GM21390 (cell line): ENCODE measurements around the gene ULK4.

Experiments used
- ATAC-seq: cut with Tn5 transposase; IDR thresholded peaks from one replicate; pipeline ENCODE4 v1.9.1; 2021; ENCODE audit not compliant: unreplicated experiment

The ULK4 gene

GRCh38 chr3:41239587-41239986, 722.3 kb downstream of the ULK4 start:
- no peak for ATAC-seq

GRCh38 chr3:41237907-41238306, 724.0 kb downstream of the ULK4 start:
- no peak for ATAC-seq

GRCh38 chr3:41236228-41236627, 725.7 kb downstream of the ULK4 start:
- ATAC-seq = no peak

- no peak for ATAC-seq
These were observed 726.8 kb downstream of the ULK4 start for GRCh38 chr3:41234823-41235721.

- no peak for ATAC-seq
These were observed 737.6 kb downstream of the ULK4 start for GRCh38 chr3:41224120-41224806.

GRCh38 chr3:41223691-41224090, 738.2 kb downstream of the ULK4 start:
- ATAC-seq = no peak

GRCh38 chr3:41223078-41223477, 738.8 kb downstream of the ULK4 start:
- no peak for ATAC-seq

DNA sequence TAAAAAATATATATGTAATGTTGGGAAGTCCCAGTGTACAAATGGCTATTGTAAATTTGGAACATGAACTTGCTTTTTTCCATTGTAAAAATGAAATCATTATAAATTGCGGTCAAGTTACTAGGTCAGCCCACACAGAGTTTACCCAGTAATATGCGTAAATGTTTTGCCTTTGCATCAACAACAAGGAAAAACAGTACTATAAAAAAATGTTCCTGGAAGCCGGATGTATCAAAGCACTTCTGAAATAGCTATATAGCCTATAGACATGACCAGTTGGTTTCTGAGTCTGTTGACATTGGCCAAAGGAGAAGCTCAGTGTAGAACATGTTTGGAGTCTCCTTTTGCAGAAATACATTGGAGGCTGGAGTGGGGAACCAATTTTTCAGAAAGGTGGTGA, 739.4 kb downstream of the ULK4 start:
- no peak for ATAC-seq

GRCh38 chr3:41222012-41222411, 739.9 kb downstream of the ULK4 start:
- no peak for ATAC-seq

GRCh38 chr3:41220906-41221677, 740.8 kb downstream of the ULK4 start:
- no peak for ATAC-seq

DNA sequence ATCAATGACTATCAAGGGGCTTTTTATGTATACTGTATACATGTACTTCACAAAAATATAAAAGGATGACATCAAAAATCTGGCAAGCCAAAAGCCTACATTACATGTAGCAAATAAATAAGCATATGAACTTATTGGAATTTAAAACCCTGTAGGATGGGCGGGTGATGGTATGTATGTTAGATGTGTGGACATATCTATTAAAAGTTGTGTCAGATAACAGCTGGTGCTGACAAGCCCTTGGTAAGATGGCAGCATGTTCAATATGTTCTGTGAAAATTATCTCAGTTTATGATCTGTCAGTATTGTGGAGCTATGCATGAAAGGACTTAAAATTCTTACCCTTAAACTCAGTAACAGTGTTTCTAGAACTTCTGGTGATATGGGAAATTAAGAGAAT, 742.5 kb downstream of the ULK4 start:
- ATAC-seq = no peak

- ATAC-seq = no peak
These were observed 744.9 kb downstream of the ULK4 start for GRCh38 chr3:41216993-41217392.

DNA sequence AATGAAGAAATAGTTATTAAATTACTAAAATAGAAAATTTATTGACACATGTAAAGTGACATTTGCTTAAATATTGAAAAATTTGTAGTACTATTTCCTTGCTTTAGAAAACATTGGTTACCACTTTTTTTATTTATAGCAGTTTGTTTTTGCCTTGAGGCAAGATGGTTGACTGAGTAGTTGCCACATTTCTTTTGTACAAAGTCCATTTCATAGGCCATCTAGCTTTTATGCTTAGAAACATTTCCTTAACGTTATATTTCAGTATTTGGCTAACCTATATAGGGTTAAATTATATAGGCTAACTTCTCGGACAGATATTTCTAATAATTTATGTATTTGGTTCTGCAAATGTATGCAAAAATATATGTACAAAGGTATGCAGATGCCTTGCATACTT, 745.5 kb downstream of the ULK4 start:
- ATAC-seq = no peak

DNA sequence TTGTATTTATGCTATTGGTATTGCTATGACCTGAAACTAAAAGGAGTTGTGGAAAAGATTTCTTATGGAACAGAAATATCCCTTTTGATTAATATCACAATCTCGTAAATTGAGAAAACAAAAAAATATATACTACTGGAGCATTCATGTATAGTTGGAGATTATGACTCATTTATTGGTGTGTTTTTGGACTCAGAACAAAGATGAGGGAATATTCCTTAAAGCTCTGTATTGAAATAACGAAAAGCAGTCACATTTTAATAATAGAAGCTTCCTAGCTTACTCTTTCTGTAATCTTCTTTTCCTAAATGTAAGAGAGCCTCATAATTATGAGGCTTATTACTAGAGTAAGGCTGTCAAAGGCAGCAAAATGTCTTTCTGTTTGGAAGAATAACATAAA, 748.3 kb downstream of the ULK4 start:
- ATAC-seq = no peak

GRCh38 chr3:41212088-41212487, 749.8 kb downstream of the ULK4 start:
- ATAC-seq = no peak

DNA sequence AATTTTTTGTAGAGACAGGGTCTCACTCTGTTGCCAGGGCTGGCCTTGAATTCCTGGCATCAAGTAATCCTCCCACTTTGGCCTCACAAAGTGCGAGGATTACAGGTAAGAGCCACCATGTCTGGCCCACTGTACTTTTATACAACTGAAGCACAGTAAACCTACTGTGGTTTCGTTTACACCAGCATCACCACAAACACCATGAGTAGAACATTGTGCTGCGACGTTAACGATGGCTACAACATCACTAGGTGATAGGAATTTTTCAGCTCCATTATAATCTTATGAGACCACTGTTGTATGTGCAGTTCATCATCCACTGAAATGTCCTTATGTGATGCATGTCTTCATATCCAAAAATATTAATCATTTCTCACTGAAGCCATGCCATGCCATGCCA, 750.9 kb downstream of the ULK4 start:
- ATAC-seq = no peak

DNA sequence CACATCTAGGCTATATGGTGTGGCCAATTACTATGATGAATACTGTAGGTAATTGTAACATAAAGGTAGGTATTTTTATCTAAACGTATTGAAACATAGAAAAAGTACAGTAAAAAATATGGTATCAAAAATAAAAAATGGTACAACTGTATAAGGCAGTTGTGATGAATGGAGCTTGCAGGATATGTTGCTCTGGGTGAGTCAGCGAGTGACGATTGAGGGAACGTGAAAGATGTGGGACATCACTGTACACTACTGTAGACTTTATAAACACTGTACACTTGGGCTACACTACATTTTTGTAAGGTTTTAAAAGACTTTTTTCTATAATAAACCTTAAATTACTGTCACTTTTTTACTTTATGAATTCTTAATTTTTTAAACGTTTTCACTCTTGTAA, 752.3 kb downstream of the ULK4 start:
- no peak for ATAC-seq

- no peak for ATAC-seq
These were observed 753.2 kb downstream of the ULK4 start for GRCh38 chr3:41208507-41209220.

GRCh38 chr3:41207355-41207754, 754.5 kb downstream of the ULK4 start:
- no peak for ATAC-seq

- ATAC-seq = no peak
These were observed 756.3 kb downstream of the ULK4 start for GRCh38 chr3:41205591-41205990.

- ATAC-seq = no peak
These were observed 757.5 kb downstream of the ULK4 start for GRCh38 chr3:41204369-41204768.
